NCI-H2227 (cell line): Measurements from ENCODE around the gene TIMM23.
"Not testable (repeated sequence)": the region's sequence is repeated elsewhere in the genome, so short reads cannot be mapped to it uniquely, and the experiment has no call there.

Experiments used
- DNase-seq: peaks from one replicate; lab custom pipeline; 2025; ENCODE audit not compliant: unreplicated experiment; lab: John Stamatoyannopoulos, UW

The TIMM23 gene

DNA sequence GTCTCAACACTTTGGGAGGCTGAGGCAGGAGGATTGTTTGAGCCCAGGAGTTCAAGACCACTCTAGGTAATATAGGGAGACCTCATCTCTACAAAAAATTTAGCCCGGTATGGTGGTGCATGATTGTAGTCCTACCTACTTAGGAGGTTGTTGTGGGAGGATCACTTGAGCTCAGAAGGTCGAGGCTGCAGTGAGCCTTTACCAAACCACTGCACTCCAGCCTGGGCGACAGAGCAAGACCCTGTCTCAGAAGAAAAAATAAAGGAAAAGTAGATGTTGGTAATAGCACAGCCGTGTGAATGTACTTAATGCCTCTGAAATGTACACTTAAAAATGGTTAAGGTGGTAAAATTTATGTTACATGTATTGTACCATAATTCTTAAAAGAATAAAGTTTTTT, 25.3 kb downstream of the TIMM23 start:
- no peak for DNase-seq

DNA sequence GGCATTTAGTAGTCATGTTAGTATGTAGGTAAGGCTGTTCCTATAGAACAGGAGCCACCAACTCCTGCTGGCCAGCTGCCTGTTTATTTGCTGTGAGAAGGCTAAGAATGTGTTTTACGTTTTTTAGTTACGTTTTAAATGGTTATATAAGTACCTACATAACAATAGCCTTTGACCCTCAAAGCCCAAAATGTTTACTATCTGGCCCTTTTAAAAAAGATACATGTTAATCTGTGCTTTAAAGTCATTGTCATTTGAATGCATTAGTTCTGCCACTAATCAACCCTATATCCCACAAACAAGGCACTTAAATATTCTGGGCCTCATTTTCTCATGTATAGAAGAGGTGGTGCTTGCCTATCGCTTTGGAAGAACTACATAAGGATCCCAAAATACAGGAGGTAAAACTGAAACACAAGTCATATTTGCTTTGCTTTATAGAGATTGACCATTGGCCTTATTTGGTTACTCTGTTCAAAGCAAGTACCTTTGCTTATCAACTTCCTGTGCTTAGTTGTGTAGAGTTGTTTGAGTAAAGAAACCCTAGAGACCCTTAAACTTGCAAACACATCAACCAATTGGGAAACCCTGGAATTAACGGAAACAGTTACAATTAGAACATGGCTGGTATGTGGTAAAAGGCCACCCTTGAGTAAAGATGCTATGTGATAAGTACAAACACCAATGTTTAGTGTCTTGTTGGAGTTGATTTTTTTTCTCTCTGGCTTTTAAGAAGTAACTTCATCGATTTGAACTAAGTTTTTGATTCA, 25.9 kb downstream of the TIMM23 start:
- no peak for DNase-seq

DNA sequence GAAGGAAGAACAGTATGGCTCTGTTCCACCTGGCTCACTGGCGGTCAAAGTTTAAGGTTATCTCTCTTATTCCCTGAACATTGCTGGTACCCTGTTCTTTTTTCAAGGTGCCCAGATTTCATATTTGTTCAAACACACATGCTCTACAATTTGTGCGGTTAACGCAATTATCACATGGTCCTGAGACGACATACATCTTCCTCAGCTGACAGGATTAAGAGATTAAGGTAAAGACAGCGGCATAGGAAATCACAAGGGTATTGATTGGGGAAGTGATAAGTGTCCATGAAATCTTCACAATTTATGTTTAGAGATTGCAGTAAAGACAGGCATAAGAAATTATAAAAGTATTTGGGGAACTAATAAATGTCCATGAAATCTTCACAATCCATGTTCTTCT, 27.7 kb downstream of the TIMM23 start:
- DNase-seq = not testable (repeated sequence)

DNA sequence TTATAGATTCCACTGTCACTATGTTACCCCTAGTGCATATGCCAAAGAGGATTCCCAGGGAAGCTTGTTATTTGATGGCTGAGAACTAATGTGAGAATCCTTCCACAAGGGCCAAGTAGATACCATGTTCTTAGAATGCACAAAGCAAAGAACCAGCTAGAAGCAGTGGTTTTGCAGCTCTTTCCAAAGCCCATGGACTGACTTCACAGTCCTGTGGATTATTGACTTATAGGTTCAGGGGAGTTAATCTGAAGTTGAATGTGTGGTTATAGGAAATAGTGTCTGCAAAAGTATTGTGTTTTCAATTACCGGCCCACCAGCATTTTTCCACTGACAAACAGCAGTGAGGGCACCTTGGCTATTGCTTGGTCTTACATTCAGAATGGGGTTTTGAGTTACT, 28.2 kb downstream of the TIMM23 start:
- DNase-seq = no peak

DNA sequence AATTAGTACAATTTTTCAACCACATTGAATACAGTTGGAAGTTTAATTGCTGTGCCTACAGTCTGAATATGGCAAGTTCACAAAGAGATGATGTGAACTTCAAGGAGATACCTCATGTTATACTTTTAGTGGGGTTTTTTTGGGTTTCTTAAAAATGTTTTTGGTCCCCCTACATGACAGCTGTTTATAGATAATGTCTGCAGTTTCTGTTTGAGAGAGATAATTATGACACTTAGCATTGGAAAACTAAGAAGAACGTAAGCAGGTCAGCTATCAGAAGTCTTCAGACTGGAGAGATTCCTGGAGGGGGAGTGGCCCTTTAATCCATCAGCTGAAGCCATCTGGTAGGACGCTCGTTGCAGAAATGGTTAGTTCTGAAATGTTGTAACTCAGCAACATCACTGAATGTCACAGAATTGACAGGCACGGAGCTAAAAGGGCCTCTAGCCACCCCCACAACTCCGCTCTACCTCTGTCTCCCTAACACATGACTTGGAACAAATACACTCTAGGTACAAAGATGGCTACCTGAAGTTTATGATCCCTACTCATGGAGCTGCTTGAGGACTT, 29.0 kb downstream of the TIMM23 start:
- no peak for DNase-seq

DNA sequence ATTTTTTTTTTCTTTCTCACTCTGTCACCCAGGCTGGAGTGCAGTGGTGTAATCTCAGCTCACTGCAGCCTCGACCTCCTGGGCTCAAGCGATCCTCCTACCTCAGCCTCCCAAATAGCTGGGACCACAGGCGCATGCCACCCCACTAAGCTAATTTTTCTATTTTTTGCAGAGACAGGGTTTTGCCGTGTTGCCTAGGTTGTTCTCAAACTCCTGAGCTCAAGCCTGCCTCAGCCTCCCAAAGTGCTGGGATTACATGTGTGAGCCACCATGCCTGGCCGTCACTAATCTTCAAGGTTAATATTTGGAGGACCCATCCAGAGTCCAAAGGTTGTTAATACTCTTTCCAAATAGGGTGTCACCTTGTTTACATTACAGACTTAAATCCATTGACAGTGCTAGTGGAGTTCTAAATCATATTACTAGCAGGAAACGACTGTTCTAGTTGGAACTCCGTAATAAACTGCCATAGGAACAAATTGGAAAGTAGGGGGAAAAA, 29.9 kb downstream of the TIMM23 start:
- not testable (repeated sequence) for DNase-seq

DNA sequence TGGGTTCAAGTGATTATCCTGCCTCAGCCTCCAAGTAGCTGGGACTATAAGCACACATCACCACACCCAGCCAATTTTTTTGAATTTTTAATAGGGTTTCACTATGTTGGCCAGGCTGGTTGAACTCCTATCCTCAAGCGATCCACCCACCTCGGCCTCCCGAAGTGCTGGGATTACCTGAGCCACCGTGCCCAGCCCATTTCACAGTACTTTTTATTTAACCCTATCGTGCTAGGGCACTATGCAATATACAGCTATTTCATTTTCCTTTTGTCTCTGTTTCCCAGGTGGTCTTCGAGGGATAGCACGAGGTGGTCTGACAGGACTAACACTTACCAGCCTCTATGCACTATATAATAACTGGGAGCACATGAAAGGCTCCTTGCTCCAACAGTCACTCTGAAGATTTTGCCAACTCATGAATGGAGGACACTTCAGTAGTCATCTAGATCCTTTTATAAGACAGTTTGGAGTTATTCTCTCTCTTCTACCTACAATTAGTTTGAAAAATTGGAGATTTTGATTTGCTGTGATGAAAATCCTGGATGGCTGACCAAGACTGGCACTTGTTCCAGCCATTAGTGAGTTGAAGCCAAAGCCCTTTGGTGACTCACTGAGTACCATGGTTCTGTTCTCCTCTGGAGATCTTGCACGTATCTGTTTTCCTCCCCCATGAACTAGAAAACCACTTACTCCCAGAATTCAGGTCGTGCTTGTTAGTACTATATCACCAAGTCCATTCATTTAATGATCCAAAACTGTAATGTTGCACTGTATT, 30.8 kb downstream of the TIMM23 start:
- no peak for DNase-seq

DNA sequence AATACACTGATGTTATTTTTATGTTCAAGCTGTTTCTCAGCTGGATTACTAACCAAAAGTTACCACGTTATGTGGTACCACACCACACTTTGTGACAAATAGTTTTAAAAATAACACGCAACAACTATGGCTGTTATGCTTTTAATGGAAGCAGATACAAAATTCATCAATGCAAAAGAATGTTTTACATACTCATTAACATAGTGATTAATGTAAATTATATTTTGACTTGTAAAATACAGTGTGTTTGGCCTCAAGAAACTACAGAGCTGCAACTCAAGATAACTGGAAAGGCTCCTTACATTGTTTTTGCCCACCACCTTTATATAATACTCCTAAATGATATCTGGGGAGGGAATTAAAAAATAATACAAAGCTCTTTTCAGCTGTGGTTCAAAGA, 32.7 kb downstream of the TIMM23 start:
- DNase-seq = no peak

DNA sequence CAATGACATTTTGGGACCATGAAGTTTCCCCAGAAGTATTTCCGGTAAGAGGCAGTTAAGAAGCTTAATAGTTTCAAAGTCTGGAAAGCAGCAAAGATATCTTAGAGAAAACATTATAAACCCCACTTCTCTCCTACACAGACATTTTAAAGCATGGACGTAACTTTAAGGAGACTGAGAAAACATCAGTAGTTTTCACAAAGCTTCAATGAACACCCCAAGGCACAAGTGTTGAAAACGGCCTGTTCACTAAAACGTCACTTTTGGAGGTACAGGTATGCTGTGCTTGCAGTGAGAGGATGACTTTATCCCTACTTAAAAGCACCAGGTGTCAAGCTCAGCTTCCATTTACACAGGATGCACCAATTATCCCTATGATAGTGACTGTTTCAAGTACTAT, 33.1 kb downstream of the TIMM23 start:
- no peak for DNase-seq

DNA sequence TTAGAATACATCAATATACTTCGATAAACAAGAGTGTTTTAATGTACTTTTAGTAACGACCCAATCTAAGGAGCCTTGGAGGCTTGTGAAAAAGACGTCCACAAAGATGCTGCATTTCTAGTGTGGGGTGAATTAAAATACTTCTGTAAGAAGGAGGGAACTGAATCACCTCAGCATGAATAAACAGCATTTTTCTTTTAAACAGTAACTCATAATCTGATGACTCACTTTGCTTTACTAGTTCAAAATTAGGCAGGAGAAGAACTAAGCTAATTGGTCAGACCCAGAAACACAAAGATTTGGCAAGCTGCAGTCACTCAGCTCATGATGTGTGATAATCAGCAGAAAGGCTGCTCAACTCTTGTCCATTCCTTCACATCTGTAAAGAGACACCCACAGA, 33.9 kb downstream of the TIMM23 start:
- no peak for DNase-seq

DNA sequence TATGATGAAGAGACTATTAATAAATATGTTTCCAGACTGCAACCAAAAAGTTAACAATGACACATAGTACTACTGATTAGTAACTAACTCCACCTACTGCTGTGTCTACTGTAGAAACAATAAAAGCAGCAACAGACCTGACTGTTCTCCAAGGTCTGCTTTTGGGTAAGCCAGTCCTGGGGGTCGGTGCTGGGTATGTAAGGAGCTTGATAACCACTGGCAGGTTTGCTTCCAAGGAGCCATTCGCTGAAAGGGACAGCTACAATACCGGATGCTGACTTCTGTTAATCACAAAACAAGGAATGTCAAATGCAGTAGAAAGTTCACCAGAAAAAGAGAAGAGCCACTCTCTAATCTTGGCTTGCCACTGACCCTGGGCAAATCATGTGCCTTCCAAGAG, 40.5 kb downstream of the TIMM23 start:
- no peak for DNase-seq

DNA sequence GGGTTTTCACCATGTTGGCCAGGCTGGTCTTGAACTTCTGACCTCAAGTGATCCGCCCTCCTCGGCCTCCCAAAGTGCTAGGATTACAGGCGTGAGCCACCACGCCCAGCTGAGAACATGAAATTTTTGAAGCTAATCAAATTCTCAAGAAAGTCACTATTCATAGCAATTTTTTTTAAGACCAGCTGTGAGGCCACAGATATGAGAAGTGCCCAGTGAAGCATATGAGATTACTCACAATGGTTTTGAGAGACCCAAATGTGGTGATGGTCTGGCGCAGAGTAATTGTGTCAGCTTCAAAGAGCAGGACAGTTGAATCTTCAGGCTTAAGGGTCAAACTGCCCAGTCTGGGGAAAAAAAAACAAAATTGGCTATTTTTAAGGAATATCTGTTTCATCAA, 41.9 kb downstream of the TIMM23 start:
- no peak for DNase-seq

DNA sequence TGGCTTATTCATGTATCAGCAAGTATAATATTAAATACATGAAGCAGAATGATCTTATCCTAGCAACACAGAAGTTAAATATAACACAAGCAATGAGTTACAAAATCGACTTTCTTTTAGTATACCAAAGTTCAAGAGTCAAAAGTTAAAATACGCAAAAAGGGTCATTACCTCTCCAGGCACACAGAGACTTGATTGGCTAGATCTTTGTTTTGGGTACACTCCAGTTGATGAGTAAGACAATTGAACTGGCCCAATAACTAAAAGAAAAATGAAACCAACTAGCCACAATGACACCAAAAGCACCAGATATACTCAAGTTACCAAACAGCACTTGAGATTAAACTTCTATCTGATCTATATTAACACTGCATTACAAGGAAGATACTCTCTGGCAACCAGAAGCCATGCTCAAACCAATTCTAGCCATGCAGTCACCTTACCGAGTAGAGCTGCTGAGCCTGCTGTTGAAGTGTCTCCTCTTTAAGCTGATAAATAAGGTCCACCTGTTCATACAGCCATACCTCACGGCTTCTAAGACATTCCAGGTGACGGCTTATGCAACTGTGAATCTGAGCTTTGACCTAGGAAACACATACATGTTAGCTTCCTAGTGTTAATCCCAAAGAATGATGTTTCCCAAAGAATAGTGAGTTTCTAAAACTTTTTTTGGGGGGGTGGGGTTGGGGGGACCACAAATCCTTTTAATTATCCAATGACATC, 42.6 kb downstream of the TIMM23 start:
- DNase-seq = no peak

DNA sequence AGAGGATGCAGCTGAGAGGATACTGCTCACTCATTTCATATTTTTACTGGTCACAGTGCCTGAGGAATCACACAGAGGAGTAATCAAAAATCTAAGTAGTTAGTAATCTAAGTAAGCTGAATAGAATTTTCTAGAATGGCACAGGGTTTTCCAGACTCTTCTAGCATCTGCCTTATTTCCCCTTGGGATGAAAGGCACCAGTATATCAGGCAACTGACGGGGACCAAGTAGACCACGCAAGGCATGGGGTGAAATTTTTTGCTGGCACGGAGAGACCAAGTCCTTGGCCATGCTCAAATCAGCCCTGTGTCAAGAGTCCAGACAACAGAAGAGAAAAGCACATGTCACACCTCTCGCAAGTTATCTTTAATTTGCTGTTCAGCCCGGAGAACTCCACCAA, 43.9 kb downstream of the TIMM23 start:
- DNase-seq = no peak

DNA sequence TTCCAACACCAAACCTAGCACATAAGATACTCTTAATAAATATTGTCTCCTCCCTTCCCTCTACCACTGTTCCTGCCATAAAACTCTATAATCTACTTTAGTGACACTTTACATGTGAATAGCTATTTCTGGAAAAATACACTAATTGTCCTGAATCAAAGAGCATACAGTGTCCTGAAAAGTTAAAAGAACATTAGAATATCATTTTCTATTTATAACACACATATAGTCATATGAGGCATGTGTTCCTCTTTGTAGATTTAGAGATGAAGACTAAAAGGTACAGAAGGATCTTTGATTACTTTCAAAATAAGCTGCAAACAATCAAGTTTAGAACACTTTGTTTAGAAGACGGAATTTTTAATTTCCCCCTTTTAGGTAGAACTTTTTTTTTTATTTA, 44.5 kb downstream of the TIMM23 start:
- DNase-seq = no peak

DNA sequence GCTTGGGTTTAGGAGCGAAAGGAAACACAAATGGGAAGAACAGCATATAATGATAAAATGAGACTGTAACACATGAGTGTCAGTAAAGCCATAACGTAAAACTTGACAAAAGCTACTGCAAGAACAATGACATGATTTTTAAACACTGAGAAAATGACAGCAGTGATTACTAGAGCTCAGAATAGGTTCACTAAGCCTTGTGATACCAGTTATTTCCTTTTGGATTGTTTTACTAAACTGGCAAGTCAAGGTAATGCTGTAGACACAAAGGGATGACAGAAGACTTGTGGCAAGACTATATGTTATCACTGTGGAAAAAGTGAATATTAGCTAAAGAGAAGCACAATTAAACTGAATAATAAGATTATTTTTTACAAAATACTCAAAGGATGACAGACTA, 45.4 kb downstream of the TIMM23 start:
- no peak for DNase-seq

DNA sequence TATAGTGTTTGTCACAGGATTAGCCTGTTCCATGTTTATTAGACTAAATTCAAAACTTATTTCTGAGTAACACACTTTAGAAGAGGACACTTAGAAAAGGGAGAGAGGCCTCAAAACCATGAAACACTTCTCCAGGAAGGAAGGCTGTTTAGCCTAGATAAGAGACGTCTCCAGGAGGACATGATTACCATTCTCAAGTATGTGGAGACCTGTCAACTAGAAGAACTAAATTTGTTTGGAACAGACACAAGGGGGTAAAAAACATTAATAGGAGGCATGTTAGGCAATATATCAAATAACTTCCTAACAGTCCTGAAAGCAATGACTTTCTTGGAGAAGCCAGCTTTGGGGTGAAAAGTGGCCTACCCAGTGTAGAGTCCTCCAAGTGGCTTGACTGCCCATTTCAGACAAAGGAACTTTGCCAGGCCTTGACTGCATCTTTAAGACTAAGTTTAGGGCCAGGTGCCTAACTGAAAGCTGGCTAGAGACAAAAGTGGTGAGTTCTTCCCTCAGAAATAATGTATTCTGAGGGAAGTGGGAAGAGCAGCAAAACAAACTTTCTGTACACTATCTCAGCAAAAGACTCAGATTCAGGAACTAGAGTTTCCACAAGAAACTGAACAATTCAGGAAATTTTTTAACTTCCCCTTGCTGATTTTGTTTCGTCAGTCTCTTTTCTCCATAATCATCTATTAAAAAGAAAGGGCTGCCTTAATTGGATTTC, 46.3 kb downstream of the TIMM23 start:
- DNase-seq = no peak

DNA sequence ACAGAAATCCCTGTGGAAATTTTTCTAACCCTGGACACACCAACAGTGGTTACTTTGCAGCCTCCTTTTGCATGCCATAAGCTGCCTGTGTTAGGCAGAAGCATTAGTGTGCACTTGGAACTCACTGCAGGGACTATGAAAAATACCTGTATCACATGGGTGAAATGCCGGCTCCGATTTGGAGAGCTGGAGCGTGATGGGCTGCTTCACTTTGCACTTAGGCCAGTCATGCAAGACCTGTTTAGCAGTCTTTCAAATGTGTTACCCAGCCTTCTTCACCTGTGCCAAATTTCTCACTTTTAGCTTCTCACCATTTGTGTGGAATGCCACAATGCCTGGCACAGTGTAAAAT, 46.9 kb downstream of the TIMM23 start:
- no peak for DNase-seq

DNA sequence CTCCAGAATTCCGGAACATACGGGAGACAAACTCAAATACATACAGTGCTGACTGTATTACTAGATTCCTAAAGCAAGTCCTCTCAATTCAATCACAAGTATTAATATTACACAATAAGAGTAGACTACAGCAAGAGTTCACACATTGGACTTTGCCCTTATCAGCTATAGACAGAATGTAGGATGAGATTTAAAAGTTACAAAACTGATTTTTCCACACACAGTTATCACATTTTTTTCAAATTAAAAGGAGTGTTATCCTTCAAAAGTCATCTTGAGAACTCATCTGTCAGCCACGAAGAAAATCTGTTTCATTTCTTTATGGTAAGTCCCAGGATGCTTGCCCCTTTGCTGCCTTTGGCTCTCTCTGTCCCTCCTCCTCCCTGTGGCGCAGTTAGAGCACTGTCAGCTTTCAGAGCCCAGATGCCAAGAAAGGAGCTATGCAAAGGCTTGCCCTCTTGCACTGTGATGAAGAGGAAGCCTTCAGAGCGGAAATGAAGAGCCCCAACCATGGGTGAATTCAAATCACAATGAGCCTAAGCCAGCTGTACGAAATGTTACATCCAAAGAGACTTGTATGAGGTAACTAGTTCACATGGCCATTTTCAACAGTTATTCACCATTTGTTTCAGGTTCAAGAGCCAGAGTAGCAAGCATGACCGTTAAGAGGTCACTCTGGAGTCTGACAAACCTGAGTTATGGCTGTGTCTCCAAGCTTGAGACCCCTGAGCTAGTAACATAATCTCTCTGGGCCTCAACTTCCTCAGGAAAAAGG, 47.5 kb downstream of the TIMM23 start:
- DNase-seq = no peak

DNA sequence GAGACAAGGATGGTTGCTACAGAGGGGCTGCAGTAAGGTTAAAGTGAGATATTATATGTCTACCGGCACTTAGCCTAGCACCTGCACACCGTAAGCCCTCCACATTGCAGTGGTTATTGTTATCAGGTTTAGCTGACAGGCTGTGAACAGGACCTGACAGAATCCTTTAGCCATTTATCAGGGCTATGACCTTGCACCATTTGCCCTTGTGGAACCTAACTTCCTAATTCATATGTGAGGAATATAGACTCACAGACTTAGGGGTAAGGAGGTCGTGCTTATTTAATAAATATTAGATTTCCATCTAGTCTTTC, 48.0 kb downstream of the TIMM23 start:
- DNase-seq = no peak
